ENCODE measurements around the gene IPO4. TPM values are rescaled to one million over a fixed set of nuclear protein-coding genes. Genes with fewer than 3 reads are reported as not detected.

Gene IPO4
- total and polyA plus RNA-seq, 2 of the 4 experiments (the other 2 are of a cell fraction) = 37.6 to 39.4 TPM

DNA sequence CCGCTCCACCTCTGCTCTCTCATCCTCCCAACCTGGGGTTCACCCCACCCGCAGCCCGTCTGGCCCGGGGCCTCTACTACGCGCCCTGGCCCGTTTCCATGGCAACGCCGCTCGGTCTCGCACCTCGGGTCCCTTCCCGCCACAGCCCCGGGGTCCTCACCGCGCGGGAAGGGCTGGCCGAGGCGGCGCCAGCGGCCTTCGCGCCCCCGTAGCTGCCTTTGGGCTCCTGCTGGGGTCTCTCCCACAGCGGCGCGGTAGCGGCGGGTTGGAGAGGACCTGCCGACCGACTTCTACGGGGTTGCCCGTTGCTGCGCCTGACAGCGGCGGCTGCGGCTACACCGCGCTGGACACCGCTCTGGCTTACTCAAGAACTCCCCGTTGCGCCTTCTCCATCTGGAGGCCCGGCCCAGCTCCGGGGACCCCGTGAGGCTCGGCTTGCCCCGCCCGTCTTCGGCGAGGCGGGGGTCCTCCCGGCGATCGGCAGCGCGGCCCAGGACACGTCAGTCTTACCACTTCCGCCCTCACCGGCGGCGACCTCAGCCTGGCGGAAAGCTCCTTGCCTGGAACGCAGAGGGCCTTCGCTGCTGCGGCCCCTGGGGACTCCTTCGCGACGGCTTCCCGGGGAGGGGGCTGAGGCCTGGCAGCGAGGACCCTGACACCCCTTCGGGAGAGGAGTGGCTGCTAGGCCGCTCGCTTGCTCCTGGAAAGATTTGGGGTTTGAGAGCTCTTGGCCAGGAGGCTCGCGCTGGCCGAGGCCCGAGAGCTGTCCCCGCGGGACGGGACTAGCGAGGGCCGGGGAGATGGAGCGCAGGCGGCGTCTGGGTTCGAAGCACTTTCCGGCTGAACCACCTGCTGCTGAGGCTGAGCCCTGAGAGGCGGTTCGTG, 6.8 kb upstream of the IPO4 start, which contains the start of gene TM9SF1 (continued):
- TF ChIP-seq, protein P1, sequence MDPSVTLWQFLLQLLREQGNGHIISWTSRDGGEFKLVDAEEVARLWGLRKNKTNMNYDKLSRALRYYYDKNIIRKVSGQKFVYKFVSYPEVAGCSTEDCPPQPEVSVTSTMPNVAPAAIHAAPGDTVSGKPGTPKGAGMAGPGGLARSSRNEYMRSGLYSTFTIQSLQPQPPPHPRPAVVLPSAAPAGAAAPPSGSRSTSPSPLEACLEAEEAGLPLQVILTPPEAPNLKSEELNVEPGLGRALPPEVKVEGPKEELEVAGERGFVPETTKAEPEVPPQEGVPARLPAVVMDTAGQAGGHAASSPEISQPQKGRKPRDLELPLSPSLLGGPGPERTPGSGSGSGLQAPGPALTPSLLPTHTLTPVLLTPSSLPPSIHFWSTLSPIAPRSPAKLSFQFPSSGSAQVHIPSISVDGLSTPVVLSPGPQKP (IDR thresholded peaks at IDR 0.05; ENCODE audit: borderline replicate concordance, low read depth, low read length) = no peak

DNA sequence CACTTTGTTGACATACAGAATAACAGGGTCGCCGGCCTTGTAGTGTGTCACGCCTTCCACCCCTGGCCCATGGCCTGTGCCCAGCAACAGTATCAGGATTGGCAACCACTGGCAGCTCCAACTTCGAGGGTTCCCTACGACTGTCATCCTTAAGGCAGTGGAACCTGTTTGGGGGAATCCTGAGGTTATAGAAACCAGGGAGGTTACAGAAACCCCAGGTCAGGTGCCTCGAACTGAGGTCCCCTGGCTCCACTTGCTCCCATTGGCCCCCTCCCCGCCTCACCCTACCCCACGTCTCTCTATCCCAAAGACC, 6.2 kb upstream of the IPO4 start:
- POLR2A ChIA-PET (ENCODE audit: unreplicated experiment) = interaction anchor here (1.1 kb wide), 1 partner anchor 9 kb away, joined by 3 read pairs; no protein-coding TSS in a partner anchor

More for the DNA sequence above, 6.2 kb upstream of the IPO4 start:
- H2BK15ac ChIP-seq (ENCODE audit: low read depth, low read length) = no peak overlapping the region
- no peaks in the 10 kb centered on the region for H4K20me1 ChIP-seq (ENCODE audit: insufficient read depth, low read length)
- H4K5ac ChIP-seq (ENCODE audit: low read depth, low read length) = peak overlapping the region; percentile 89
- in situ Hi-C loops (cut with MboI; ENCODE audit: low sequenced_read_pairs) = no loop called here
- H2AK5ac ChIP-seq (ENCODE audit: low read depth, low read length) = peak overlapping the region; percentile 85
- ATAC-seq (ENCODE audit: low read depth) = no peak
- no TSS peak for BruUV-seq (replicated peaks)
- H2BK5ac ChIP-seq (ENCODE audit: low read depth, low read length, poor library complexity, severe bottlenecking) = peak overlapping the region; percentile 96
- no peaks in the 10 kb centered on the region for H3K27me3 ChIP-seq (ENCODE audit: control insufficient read depth, insufficient read depth, low read length)
- 0% methylated on average over 1 of the region's 8 CpGs; no CpG with 5 or more reads in 1 of the 2 experiments for WGBS, 2 experiments (ENCODE audit: extremely low coverage in 2 of 2, insufficient read length in 1 of 2)
- no peak overlapping the region for H3K18ac ChIP-seq (ENCODE audit: low read depth, low read length)
- H3K4me1 ChIP-seq (ENCODE audit: control insufficient read depth, insufficient read depth, low read length) = peaks cover 8% of the 10 kb centered on the region
- H2AK9ac ChIP-seq (replicated peaks; ENCODE audit: low read depth, low read length, poor library complexity) = peak overlapping the region; percentile 96
- DNase-seq = no peak
- H3K9me3 ChIP-seq (ENCODE audit: control insufficient read depth, insufficient read depth, low read length) = no peaks in the 10 kb centered on the region
- peak overlapping the region; percentile 99 for H3K27ac ChIP-seq (ENCODE audit: insufficient read depth, low read length)
- TF ChIP-seq SMC3 (IDR thresholded peaks at IDR 0.05; ENCODE audit: low read depth, low read length) (no peak), NFE2L2 (IDR thresholded peaks at IDR 0.05; ENCODE audit: low read depth, low read length) (no peak), CHD1 (IDR thresholded peaks at IDR 0.05; ENCODE audit: low read depth, low read length) (no peak), FOS (IDR thresholded peaks at IDR 0.05; ENCODE audit: low read depth, low read length) (no peak), POLR2A (IDR thresholded peaks at IDR 0.05; ENCODE audit: low read depth, low read length) (no peak), CEBPB (IDR thresholded peaks at IDR 0.05; ENCODE audit: low read depth, low read length) (no peak), MAFK (IDR thresholded peaks at IDR 0.05; ENCODE audit: low read depth, low read length) (no peak), RFX5 (IDR thresholded peaks at IDR 0.05; ENCODE audit: low read depth, low read length) (no peak), BHLHE40 (IDR thresholded peaks at IDR 0.05; ENCODE audit: low read depth, low read length) (no peak)
- TF ChIP-seq, protein P2, sequence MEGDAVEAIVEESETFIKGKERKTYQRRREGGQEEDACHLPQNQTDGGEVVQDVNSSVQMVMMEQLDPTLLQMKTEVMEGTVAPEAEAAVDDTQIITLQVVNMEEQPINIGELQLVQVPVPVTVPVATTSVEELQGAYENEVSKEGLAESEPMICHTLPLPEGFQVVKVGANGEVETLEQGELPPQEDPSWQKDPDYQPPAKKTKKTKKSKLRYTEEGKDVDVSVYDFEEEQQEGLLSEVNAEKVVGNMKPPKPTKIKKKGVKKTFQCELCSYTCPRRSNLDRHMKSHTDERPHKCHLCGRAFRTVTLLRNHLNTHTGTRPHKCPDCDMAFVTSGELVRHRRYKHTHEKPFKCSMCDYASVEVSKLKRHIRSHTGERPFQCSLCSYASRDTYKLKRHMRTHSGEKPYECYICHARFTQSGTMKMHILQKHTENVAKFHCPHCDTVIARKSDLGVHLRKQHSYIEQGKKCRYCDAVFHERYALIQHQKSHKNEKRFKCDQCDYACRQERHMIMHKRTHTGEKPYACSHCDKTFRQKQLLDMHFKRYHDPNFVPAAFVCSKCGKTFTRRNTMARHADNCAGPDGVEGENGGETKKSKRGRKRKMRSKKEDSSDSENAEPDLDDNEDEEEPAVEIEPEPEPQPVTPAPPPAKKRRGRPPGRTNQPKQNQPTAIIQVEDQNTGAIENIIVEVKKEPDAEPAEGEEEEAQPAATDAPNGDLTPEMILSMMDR (conservative IDR thresholded peaks at IDR 0.05; ENCODE audit: low read depth, low read length) = no peak
- H2AFZ ChIP-seq (replicated peaks; ENCODE audit: low read length, poor library complexity) = peak overlapping the region; percentile 95
- H4K91ac ChIP-seq (ENCODE audit: insufficient read depth, low read depth, low read length) = peak overlapping the region; percentile 95
- peaks cover 19% of the 10 kb centered on the region for H3K36me3 ChIP-seq (ENCODE audit: control insufficient read depth, insufficient read depth, low read length)
- CTCF ChIA-PET = no interaction called here
- peak overlapping the region; percentile 93 for H3K9ac ChIP-seq (ENCODE audit: low read depth, low read length)
- H3K23ac ChIP-seq (ENCODE audit: low read depth, low read length) = peak overlapping the region; percentile 70; the same call in 1 of the 2 replicates
- peak overlapping the region; percentile 76 for H2BK120ac ChIP-seq (ENCODE audit: low read depth, low read length)
- no peak overlapping the region for H2BK20ac ChIP-seq (ENCODE audit: low read depth, low read length)
- intact Hi-C loops (cut with micrococcal nuclease) = loop anchor here (1.0 to 2.0 kb wide), 2 partner anchors 47 to 102 kb away; partner anchors contain the start of gene TINF2
- peak overlapping the region; percentile 97 for H3K4ac ChIP-seq (ENCODE audit: low read depth, low read length)
- H3K4me2 ChIP-seq (ENCODE audit: low read depth, low read length) = peak overlapping the region; percentile 99
- peaks cover 11% of the 10 kb centered on the region; the same call in 1 of the 2 replicates for H3K9me1 ChIP-seq (ENCODE audit: insufficient read depth, low read length)
- H3K14ac ChIP-seq (replicated peaks; ENCODE audit: low read depth, low read length) = peak overlapping the region; percentile 95
- H4K8ac ChIP-seq (ENCODE audit: low read depth in 2 of 2, low read length in 2 of 2) = peak overlapping the region; percentile 92 to 94
- peak overlapping the region; percentile 84; the same call in 1 of the 2 replicates for H3K56ac ChIP-seq (ENCODE audit: extremely low read depth, insufficient read depth, low read length)
- H3K4me3 ChIP-seq (ENCODE audit: insufficient read depth, low read depth, low read length) = peak overlapping the region; percentile 89
- dilution Hi-C loops (cut with HindIII; ENCODE audit: low sequenced_read_pairs, unreplicated experiment) = no loop called here
- H3K79me1 ChIP-seq (ENCODE audit: low read depth in 1 of 2, low read length in 2 of 2) = peaks cover 40 to 71% of the 10 kb centered on the region in 2 experiments
